Measurements from ENCODE around the gene C1orf141.

Gene C1orf141

GRCh38 chr1:67140460-67140859 is 5.7 kb upstream of the C1orf141 start:
- Histone ChIP-seq H3K4me3 (ENCODE audit: low read depth, low read length) (no peak overlapping the region), H3K9me3 (ENCODE audit: insufficient read depth, low read depth, low read length) (no peaks in the 10 kb centered on the region), H3K27ac (ENCODE audit: low read depth, low read length) (no peak overlapping the region), H2BK5ac (ENCODE audit: low read depth, low read length, poor library complexity) (no peak overlapping the region), H3K9ac (ENCODE audit: low read length) (no peak overlapping the region), H3K23ac (ENCODE audit: low read length) (no peak overlapping the region), H3K18ac (ENCODE audit: low read length) (no peak overlapping the region), H2BK12ac (ENCODE audit: low read length) (no peak overlapping the region), H2BK120ac (ENCODE audit: insufficient read depth, low read length, poor library complexity) (no peak overlapping the region), H4K12ac (ENCODE audit: low read depth, low read length) (no peak overlapping the region), H3K14ac (ENCODE audit: low read length) (no peak overlapping the region), H3K36me3 (ENCODE audit: control insufficient read depth in 1 of 2, insufficient read depth in 2 of 2, low read length in 2 of 2) (no peaks in the 10 kb centered on the region), H3K27me3 (ENCODE audit: insufficient read depth, low read length) (no peaks in the 10 kb centered on the region), H4K91ac (ENCODE audit: low read depth, low read length) (no peak overlapping the region), H2AK5ac (ENCODE audit: low read length) (no peak overlapping the region), H3K4me1 (ENCODE audit: control insufficient read depth in 1 of 2, insufficient read depth in 2 of 2, low read length in 2 of 2) (no peaks in the 10 kb centered on the region), H3K4me2 (ENCODE audit: low read length) (no peak overlapping the region), H3K4ac (ENCODE audit: low read depth, low read length) (no peak overlapping the region), H2AFZ (ENCODE audit: insufficient read depth, low read length, poor library complexity) (no peak overlapping the region), H4K8ac (ENCODE audit: low read depth, low read length) (no peak overlapping the region), H3K79me2 (ENCODE audit: control insufficient read depth, insufficient read depth, low read length, poor library complexity) (no peaks in the 10 kb centered on the region), H3K79me1 (ENCODE audit: low read length) (no peaks in the 10 kb centered on the region)
- no CpG with 5 or more reads among the region's 2 CpGs for WGBS (ENCODE audit: extremely low coverage, insufficient coverage, insufficient read length)
- DNase-seq: no peak

- no peak overlapping the region for H3K4ac ChIP-seq (ENCODE audit: low read depth, low read length)
- no peak overlapping the region for H4K8ac ChIP-seq (ENCODE audit: low read depth, low read length)
- no peak overlapping the region for H4K12ac ChIP-seq (ENCODE audit: low read depth, low read length)
- H4K91ac ChIP-seq (ENCODE audit: low read depth, low read length): no peak overlapping the region
- H2BK12ac ChIP-seq (ENCODE audit: low read length): no peak overlapping the region
- H3K18ac ChIP-seq (ENCODE audit: low read length): no peak overlapping the region
- H3K4me3 ChIP-seq (ENCODE audit: low read depth, low read length): no peak overlapping the region
- H3K36me3 ChIP-seq (ENCODE audit: control insufficient read depth in 1 of 2, insufficient read depth in 2 of 2, low read length in 2 of 2): no peaks in the 10 kb centered on the region
- WGBS (ENCODE audit: extremely low coverage, insufficient coverage, insufficient read length): no CpG with 5 or more reads among the region's 3 CpGs
- no peak overlapping the region for H3K23ac ChIP-seq (ENCODE audit: low read length)
- no peak overlapping the region for H3K9ac ChIP-seq (ENCODE audit: low read length)
- no peaks in the 10 kb centered on the region for H3K27me3 ChIP-seq (ENCODE audit: insufficient read depth, low read length)
- no peaks in the 10 kb centered on the region for H3K79me2 ChIP-seq (ENCODE audit: control insufficient read depth, insufficient read depth, low read length, poor library complexity)
- H3K4me2 ChIP-seq (ENCODE audit: low read length): no peak overlapping the region
- no peaks in the 10 kb centered on the region for H3K79me1 ChIP-seq (ENCODE audit: low read length)
- no peak overlapping the region for H2AK5ac ChIP-seq (ENCODE audit: low read length)
- no peak overlapping the region for H2BK5ac ChIP-seq (ENCODE audit: low read depth, low read length, poor library complexity)
- H2BK120ac ChIP-seq (ENCODE audit: insufficient read depth, low read length, poor library complexity): no peak overlapping the region
- H3K27ac ChIP-seq (ENCODE audit: low read depth, low read length): no peak overlapping the region
- no peaks in the 10 kb centered on the region for H3K4me1 ChIP-seq (ENCODE audit: control insufficient read depth in 1 of 2, insufficient read depth in 2 of 2, low read length in 2 of 2)
- DNase-seq: no peak
- no peak overlapping the region for H2AFZ ChIP-seq (ENCODE audit: insufficient read depth, low read length, poor library complexity)
- H3K14ac ChIP-seq (ENCODE audit: low read length): no peak overlapping the region
- H3K9me3 ChIP-seq (ENCODE audit: insufficient read depth, low read depth, low read length): no peaks in the 10 kb centered on the region
These were observed 4.2 kb upstream of the C1orf141 start for GRCh38 chr1:67138813-67139499.

- H3K14ac ChIP-seq (ENCODE audit: low read length): no peak overlapping the region
These were observed 2.6 kb upstream of the C1orf141 start for GRCh38 chr1:67137307-67137753.

GRCh38 chr1:67135354-67135753 is 584 bp upstream of the C1orf141 start:
- H3K4me1 ChIP-seq (ENCODE audit: control insufficient read depth in 1 of 2, insufficient read depth in 2 of 2, low read length in 2 of 2): no peaks in the 10 kb centered on the region
- no peak overlapping the region for H3K4ac ChIP-seq (ENCODE audit: low read depth, low read length)
- H3K36me3 ChIP-seq (ENCODE audit: control insufficient read depth in 1 of 2, insufficient read depth in 2 of 2, low read length in 2 of 2): no peaks in the 10 kb centered on the region
- H4K8ac ChIP-seq (ENCODE audit: low read depth, low read length): no peak overlapping the region
- no peak overlapping the region for H2AFZ ChIP-seq (ENCODE audit: insufficient read depth, low read length, poor library complexity)
- WGBS (ENCODE audit: extremely low coverage, insufficient coverage, insufficient read length): no CpG with 5 or more reads among the region's 2 CpGs
- no peak overlapping the region for H3K4me2 ChIP-seq (ENCODE audit: low read length)
- no peak overlapping the region for H3K18ac ChIP-seq (ENCODE audit: low read length)
- H2BK120ac ChIP-seq (ENCODE audit: insufficient read depth, low read length, poor library complexity): no peak overlapping the region
- no peak overlapping the region for H4K91ac ChIP-seq (ENCODE audit: low read depth, low read length)
- no peak overlapping the region for H2BK5ac ChIP-seq (ENCODE audit: low read depth, low read length, poor library complexity)
- H3K79me2 ChIP-seq (ENCODE audit: control insufficient read depth, insufficient read depth, low read length, poor library complexity): no peaks in the 10 kb centered on the region
- no peak overlapping the region for H2AK5ac ChIP-seq (ENCODE audit: low read length)
- H3K9ac ChIP-seq (ENCODE audit: low read length): no peak overlapping the region
- no peak overlapping the region for H3K27ac ChIP-seq (ENCODE audit: low read depth, low read length)
- no peaks in the 10 kb centered on the region for H3K27me3 ChIP-seq (ENCODE audit: insufficient read depth, low read length)
- no peak overlapping the region for H3K4me3 ChIP-seq (ENCODE audit: low read depth, low read length)
- no peak overlapping the region for H4K12ac ChIP-seq (ENCODE audit: low read depth, low read length)
- H3K79me1 ChIP-seq (ENCODE audit: low read length): no peaks in the 10 kb centered on the region
- no peak overlapping the region for H3K14ac ChIP-seq (ENCODE audit: low read length)
- H3K23ac ChIP-seq (ENCODE audit: low read length): no peak overlapping the region
- H3K9me3 ChIP-seq (ENCODE audit: insufficient read depth, low read depth, low read length): no peaks in the 10 kb centered on the region
- no peak for DNase-seq
- H2BK12ac ChIP-seq (ENCODE audit: low read length): no peak overlapping the region

More at GRCh38 chr1:67137307-67137753, 2.6 kb upstream of the C1orf141 start:
- Histone ChIP-seq H3K4me3 (ENCODE audit: low read depth, low read length) (no peak overlapping the region), H3K79me1 (ENCODE audit: low read length) (no peaks in the 10 kb centered on the region), H4K8ac (ENCODE audit: low read depth, low read length) (no peak overlapping the region), H2BK5ac (ENCODE audit: low read depth, low read length, poor library complexity) (no peak overlapping the region), H3K18ac (ENCODE audit: low read length) (no peak overlapping the region), H3K23ac (ENCODE audit: low read length) (no peak overlapping the region), H2AK5ac (ENCODE audit: low read length) (no peak overlapping the region), H2AFZ (ENCODE audit: insufficient read depth, low read length, poor library complexity) (no peak overlapping the region), H3K79me2 (ENCODE audit: control insufficient read depth, insufficient read depth, low read length, poor library complexity) (no peaks in the 10 kb centered on the region), H3K4ac (ENCODE audit: low read depth, low read length) (no peak overlapping the region), H2BK120ac (ENCODE audit: insufficient read depth, low read length, poor library complexity) (no peak overlapping the region), H3K36me3 (ENCODE audit: control insufficient read depth in 1 of 2, insufficient read depth in 2 of 2, low read length in 2 of 2) (no peaks in the 10 kb centered on the region), H4K12ac (ENCODE audit: low read depth, low read length) (no peak overlapping the region), H3K27me3 (ENCODE audit: insufficient read depth, low read length) (no peaks in the 10 kb centered on the region), H4K91ac (ENCODE audit: low read depth, low read length) (no peak overlapping the region), H3K27ac (ENCODE audit: low read depth, low read length) (no peak overlapping the region), H3K9me3 (ENCODE audit: insufficient read depth, low read depth, low read length) (no peaks in the 10 kb centered on the region), H3K4me2 (ENCODE audit: low read length) (no peak overlapping the region), H3K4me1 (ENCODE audit: control insufficient read depth in 1 of 2, insufficient read depth in 2 of 2, low read length in 2 of 2) (no peaks in the 10 kb centered on the region), H3K9ac (ENCODE audit: low read length) (no peak overlapping the region), H2BK12ac (ENCODE audit: low read length) (no peak overlapping the region)
- WGBS (ENCODE audit: extremely low coverage, insufficient coverage, insufficient read length): no CpG with 5 or more reads among the region's 4 CpGs
- DNase-seq: no peak

All from trophoblast cell (in vitro differentiated cells and primary cell).